Thyroid gland (tissue), 4 donors: ENCODE results near the gene NCKAP1. TPM values are rescaled to one million over a fixed set of nuclear protein-coding genes. Genes with fewer than 3 reads are reported as not detected.

Experiments used
- DNase-seq, 2 donors: peaks; one replicate each; pipeline ENCODE4 v3.0.0-alpha.2; 2019
- H3K27ac ChIP-seq, 3 donors: fragments of 200-600 bp; sonication (generic); 1 replicate in 2 of 3; 2 replicates in 1 of 3; pipeline ENCODE4 v1.5.1; 2016 to 2019; ENCODE audit warnings: mild to moderate bottlenecking in 1 of 3, moderate library complexity in 1 of 3
- H3K27me3 ChIP-seq: fragments of 200-600 bp; sonication (generic); one replicate; pipeline ENCODE4 v1.5.1; 2019
- H3K36me3 ChIP-seq, 2 donors: fragments of 200-600 bp; sonication (generic); one replicate each; pipeline ENCODE4 v1.5.1; 2016 to 2019
- H3K4me1 ChIP-seq, 2 donors: fragments of 200-600 bp; sonication (generic); one replicate each; pipeline ENCODE4 v1.5.1; 2017 to 2019
- H3K4me3 ChIP-seq, 3 donors: fragments of 200-600 bp; sonication (generic); replicated peaks in 1 of 3; 1 replicate in 2 of 3; 2 replicates in 1 of 3; pipeline ENCODE4 v1.5.1; 2016; ENCODE audit warnings: mild to moderate bottlenecking in 1 of 3
- H3K9me3 ChIP-seq: fragments of 200-600 bp; sonication (generic); one replicate; pipeline ENCODE4 v1.5.1; 2017
- POLR2A ChIP-seq, 2 donors: fragments of 450-650 bp; IDR thresholded peaks; one replicate each; pipeline ENCODE4 v1.6.1; 2017; ENCODE audit warnings: antibody characterized with exemption in 2 of 2, mild to moderate bottlenecking in 2 of 2, moderate library complexity in 1 of 2
- WGBS, 2 donors: methylation state at CpG; one replicate each; pipeline ENCODE4 v1.1.5; 2017; 5-methylcytosine and 5-hydroxymethylcytosine counted together
- intact Hi-C: fragments of 100-400 bp; cut with DNase I; formaldehyde crosslinking; loops from one replicate; pipeline ENCODE4 v1.15.1; 2023
- total RNA-seq, 4 donors: library from RNA; depleted of rRNA; stranded (reverse); fragments of >200 nt; gene quantifications; one replicate each; pipeline ENCODE4 v1.2.3, GENCODE V29; 2016
- TF ChIP-seq, protein P1 (sequence below), 6 experiments: fragments of 200-600 bp in 3 of 6; fragments of 450-650 bp in 3 of 6; sonication (generic) in 3 of 6; IDR thresholded peaks; one replicate each; pipeline ENCODE4 v1.5.1; 2016 to 2019; ENCODE audit warnings: antibody characterized with exemption in 6 of 6, mild to moderate bottlenecking in 2 of 6, inconsistent platforms in 1 of 6, moderate library complexity in 1 of 6

The NCKAP1 gene
- total RNA-seq, 4 donors from 2014 or later, result 139 to 214 (median 172) TPM

DNA sequence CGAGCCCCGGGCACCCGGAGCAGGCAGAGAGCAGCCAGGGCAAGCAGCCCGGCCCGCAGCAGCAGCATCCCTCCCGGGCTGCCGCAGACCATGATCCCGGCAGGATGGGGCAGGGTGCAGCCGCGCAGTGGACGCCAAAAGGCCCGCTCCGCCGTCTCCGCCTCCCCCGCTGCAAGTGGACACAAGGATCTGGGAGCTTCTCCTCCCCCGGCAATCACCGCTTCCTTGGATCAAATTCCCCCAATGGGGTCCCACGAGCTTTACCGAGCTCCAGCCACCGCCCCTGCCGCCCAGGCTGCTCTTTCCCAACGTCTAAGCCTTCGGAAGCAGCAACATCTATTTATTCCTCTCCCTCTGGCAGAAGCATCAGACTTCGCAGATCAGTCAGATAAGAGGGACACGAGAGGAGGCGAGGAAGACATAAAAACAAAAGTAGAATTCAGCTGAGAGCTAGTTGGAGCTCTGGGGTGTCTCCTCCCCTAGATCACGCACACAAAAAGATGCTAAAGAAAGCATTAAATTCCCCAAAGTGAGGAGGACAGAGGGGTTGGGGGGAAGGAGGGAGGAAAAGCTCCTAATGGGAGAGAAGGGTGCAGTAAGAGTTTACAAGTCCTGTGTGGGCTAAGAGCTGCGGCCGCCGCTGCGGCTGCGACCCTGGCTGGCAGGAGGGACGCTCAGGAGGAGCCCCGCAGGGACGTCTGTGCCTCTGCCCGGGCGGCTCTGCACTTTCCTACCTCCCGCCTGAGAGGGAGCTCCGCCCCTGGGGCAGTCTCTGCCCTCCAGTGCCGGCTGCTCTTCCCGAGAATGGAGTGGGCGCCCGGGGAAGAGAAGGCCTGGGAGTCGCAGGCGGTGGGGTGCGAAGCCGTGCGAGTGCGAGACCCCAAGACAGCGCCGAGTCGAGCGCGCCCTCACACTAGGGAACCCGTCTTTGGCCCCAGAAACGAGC is 171.5 kb downstream of the NCKAP1 start, which contains the start of gene FRZB:
FRZB (minus strand) TSS at position 177 of the 946 bp plus-strand sequence; CDS start at position 92, 85 bp downstream.
- Histone ChIP-seq H3K36me3 (no peaks in the 10 kb centered on the region), H3K9me3 (no peaks in the 10 kb centered on the region), H3K27ac (peak within 1 kb of the TSS in 2 of 3 donors; percentile 13 to 30), H3K4me1 (peaks cover 16% of the 10 kb centered on the region in 2 donors), H3K4me3 (peak within 1 kb of the TSS in 1 of 3 donors; percentile 27), H3K27me3 (no peaks in the 10 kb centered on the region)
- DNase-seq, result peak; percentile 31 to 41
- WGBS, 2 donors, result 2 to 3% methylated on average over 46 to 52 of the region's 57 CpGs
- intact Hi-C loops, result no loop called here
- TF ChIP-seq, protein P1, sequence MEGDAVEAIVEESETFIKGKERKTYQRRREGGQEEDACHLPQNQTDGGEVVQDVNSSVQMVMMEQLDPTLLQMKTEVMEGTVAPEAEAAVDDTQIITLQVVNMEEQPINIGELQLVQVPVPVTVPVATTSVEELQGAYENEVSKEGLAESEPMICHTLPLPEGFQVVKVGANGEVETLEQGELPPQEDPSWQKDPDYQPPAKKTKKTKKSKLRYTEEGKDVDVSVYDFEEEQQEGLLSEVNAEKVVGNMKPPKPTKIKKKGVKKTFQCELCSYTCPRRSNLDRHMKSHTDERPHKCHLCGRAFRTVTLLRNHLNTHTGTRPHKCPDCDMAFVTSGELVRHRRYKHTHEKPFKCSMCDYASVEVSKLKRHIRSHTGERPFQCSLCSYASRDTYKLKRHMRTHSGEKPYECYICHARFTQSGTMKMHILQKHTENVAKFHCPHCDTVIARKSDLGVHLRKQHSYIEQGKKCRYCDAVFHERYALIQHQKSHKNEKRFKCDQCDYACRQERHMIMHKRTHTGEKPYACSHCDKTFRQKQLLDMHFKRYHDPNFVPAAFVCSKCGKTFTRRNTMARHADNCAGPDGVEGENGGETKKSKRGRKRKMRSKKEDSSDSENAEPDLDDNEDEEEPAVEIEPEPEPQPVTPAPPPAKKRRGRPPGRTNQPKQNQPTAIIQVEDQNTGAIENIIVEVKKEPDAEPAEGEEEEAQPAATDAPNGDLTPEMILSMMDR (IDR thresholded peaks at IDR 0.05), result no peak
- no peak for TF ChIP-seq POLR2A (IDR thresholded peaks at IDR 0.05)

DNA sequence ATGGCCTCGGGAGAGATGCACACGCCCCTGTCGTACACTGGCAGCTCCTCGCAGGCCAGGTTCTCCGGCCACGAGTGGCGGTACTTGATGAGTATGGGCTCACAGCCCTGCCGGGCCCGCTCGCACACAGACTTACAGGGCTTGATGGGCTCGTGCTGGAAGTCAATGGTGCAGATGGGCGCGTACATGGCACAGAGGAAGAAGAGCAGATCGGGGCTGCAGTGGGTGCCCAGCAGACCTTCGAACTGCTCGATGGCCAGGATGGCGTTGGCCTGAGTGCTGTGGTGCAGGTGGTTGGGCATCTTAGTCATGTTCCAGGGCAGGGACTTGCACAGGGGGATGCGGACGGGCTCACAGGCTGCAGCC is 172.2 kb downstream of the NCKAP1 start:
- Histone ChIP-seq H3K27ac (no peak overlapping the region), H3K4me3 (peak overlapping the region in 1 of 3 donors; percentile 27), H3K4me1 (peaks cover 16% of the 10 kb centered on the region in 2 donors), H3K36me3 (no peaks in the 10 kb centered on the region), H3K27me3 (no peaks in the 10 kb centered on the region), H3K9me3 (no peaks in the 10 kb centered on the region)
- 13 to 20% methylated on average over 13 to 15 of the region's 19 CpGs for WGBS, 2 donors
- TF ChIP-seq POLR2A (IDR thresholded peaks at IDR 0.05), result no peak
- TF ChIP-seq, protein P1 (IDR thresholded peaks at IDR 0.05), result no peak
- DNase-seq, result peak; percentile 13 to 19
- intact Hi-C loops, result no loop called here

DNA sequence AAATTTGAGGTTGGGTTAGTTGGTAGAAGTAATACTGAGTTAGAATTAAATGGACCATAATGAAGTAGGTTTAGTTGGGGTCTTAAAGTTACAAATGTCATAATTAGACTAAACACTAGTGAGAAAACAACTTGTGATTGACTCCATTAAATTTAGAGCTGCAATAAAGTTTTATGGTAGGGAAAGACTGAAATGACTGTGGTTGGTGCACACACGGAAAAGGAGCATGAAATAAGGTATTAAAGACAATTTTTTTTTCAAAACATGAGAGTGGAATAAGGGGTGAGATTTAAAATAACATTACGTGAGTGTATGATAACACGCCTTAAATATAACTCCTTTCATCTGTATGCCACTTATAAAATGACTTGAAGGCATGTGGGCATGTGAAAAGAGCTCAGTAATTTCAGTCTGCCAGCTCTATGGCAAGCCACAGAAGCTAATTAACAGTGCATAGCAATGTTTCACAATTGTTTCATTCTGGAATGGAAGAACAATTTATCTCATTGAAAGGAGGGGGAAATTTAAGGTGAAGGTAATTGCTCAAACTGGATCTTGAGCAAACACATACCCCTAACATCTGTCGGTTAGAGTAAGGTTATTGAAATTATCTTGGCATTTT is 173.2 kb downstream of the NCKAP1 start:
- no peak overlapping the region for H3K4me3 ChIP-seq
- TF ChIP-seq, protein P1 (IDR thresholded peaks at IDR 0.05), result no peak
- TF ChIP-seq POLR2A (IDR thresholded peaks at IDR 0.05), result no peak
- no peaks in the 10 kb centered on the region for H3K9me3 ChIP-seq
- no peak overlapping the region for H3K27ac ChIP-seq
- peaks cover 16% of the 10 kb centered on the region in 2 donors for H3K4me1 ChIP-seq
- intact Hi-C loops, result no loop called here
- no peak for DNase-seq
- 90 to 92% methylated on average over 4 of the region's 4 CpGs for WGBS, 2 donors
- H3K27me3 ChIP-seq, result no peaks in the 10 kb centered on the region
- H3K36me3 ChIP-seq, result no peaks in the 10 kb centered on the region

DNA sequence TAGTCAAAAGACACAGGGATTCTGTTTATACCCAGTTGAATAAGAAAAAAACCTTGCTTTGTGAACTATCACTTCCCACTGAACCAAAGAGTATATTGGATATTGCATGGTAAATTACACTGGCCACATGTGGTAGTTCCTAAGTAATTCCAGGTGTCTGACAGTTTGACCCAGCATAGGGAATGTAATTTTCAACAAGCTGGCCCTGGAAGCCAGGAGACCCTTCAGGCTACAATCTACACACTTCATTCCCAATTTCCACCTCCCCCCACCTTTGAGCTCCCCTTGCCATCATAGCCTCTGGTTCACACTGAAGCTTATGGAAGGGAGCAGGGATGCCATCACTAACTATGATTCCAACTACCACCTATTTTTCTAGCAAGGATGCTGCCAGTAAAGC is 174.6 kb downstream of the NCKAP1 start:
- H3K27ac ChIP-seq, result no peak overlapping the region

More for the DNA sequence above, 174.6 kb downstream of the NCKAP1 start:
- intact Hi-C loops, result no loop called here
- H3K9me3 ChIP-seq, result no peaks in the 10 kb centered on the region
- H3K27me3 ChIP-seq, result no peaks in the 10 kb centered on the region
- H3K4me3 ChIP-seq, result no peak overlapping the region
- TF ChIP-seq, protein P1 (IDR thresholded peaks at IDR 0.05), result no peak
- TF ChIP-seq POLR2A (IDR thresholded peaks at IDR 0.05), result no peak
- no peaks in the 10 kb centered on the region for H3K36me3 ChIP-seq
- DNase-seq, result no peak
- peaks cover 16% of the 10 kb centered on the region in 2 donors for H3K4me1 ChIP-seq
